ENCODE data around the gene C20orf204. TPM values are rescaled to one million over a fixed set of nuclear protein-coding genes. Genes with fewer than 3 reads are reported as not detected.
"Not testable (repeated sequence)": the region's sequence is repeated elsewhere in the genome, so short reads cannot be mapped to it uniquely, and the experiment has no call there.

C20orf204 gene
- total RNA-seq, 4 donors from 2014 or later = 0.17 to 1.6 (median 0.32) TPM

GRCh38 chr20:64010711-64011237 lies 25.2 kb upstream of the C20orf204 start:
- 87% methylated on average over 8 of the region's 8 CpGs for WGBS
- Histone ChIP-seq H3K27ac (replicated peaks in 1 of 4) (no peak overlapping the region), H3K9me3 (no peaks in the 10 kb centered on the region), H3K4me3 (no peak overlapping the region), H3K4me1 (peaks cover 0 to 7% (median 0%) of the 10 kb centered on the region in 4 donors), H3K27me3 (no peaks in the 10 kb centered on the region), H3K36me3 (peaks cover 42 to 90% (median 84%) of the 10 kb centered on the region in 4 donors)
- intact Hi-C loops (cut with DNase I) = no loop called here
- TF ChIP-seq EP300 (IDR thresholded peaks at IDR 0.05) (no peak), POLR2AphosphoS5 (IDR thresholded peaks at IDR 0.05) (no peak), POLR2A (IDR thresholded peaks at IDR 0.05; ENCODE audit: low read depth) (no peak)
- TF ChIP-seq, protein P1, sequence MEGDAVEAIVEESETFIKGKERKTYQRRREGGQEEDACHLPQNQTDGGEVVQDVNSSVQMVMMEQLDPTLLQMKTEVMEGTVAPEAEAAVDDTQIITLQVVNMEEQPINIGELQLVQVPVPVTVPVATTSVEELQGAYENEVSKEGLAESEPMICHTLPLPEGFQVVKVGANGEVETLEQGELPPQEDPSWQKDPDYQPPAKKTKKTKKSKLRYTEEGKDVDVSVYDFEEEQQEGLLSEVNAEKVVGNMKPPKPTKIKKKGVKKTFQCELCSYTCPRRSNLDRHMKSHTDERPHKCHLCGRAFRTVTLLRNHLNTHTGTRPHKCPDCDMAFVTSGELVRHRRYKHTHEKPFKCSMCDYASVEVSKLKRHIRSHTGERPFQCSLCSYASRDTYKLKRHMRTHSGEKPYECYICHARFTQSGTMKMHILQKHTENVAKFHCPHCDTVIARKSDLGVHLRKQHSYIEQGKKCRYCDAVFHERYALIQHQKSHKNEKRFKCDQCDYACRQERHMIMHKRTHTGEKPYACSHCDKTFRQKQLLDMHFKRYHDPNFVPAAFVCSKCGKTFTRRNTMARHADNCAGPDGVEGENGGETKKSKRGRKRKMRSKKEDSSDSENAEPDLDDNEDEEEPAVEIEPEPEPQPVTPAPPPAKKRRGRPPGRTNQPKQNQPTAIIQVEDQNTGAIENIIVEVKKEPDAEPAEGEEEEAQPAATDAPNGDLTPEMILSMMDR (IDR thresholded peaks at IDR 0.05) = no peak
- DNase-seq (ENCODE audit: extremely low spot score) = no peak

GRCh38 chr20:64011366-64011779 lies 24.6 kb upstream of the C20orf204 start:
- H3K36me3 ChIP-seq = peaks cover 44 to 90% (median 82%) of the 10 kb centered on the region in 4 donors
- TF ChIP-seq POLR2A (IDR thresholded peaks at IDR 0.05; ENCODE audit: low read depth) = no peak
- TF ChIP-seq EP300 (IDR thresholded peaks at IDR 0.05) = no peak
- TF ChIP-seq, protein P1 (IDR thresholded peaks at IDR 0.05) = no peak
- TF ChIP-seq POLR2AphosphoS5 (IDR thresholded peaks at IDR 0.05) = no peak

GRCh38 chr20:64012385-64013154 lies 23.4 kb upstream of the C20orf204 start:
- peaks cover 56 to 90% (median 84%) of the 10 kb centered on the region in 4 donors for H3K36me3 ChIP-seq
- H3K27me3 ChIP-seq; H3K9me3 ChIP-seq; DNase-seq (ENCODE audit: extremely low spot score); H3K4me3 ChIP-seq; H3K27ac ChIP-seq (replicated peaks in 1 of 4); intact Hi-C loops (cut with DNase I); H3K4me1 ChIP-seq: not testable (repeated sequence)
- WGBS = 83% methylated on average over 11 of the region's 20 CpGs

More at GRCh38 chr20:64011366-64011779, 24.6 kb upstream of the C20orf204 start:
- 97% methylated on average over 14 of the region's 16 CpGs for WGBS
- H3K4me1 ChIP-seq = peaks cover 0 to 7% (median 0%) of the 10 kb centered on the region in 4 donors
- DNase-seq (ENCODE audit: extremely low spot score) = no peak
- no peak overlapping the region for H3K4me3 ChIP-seq
- no peaks in the 10 kb centered on the region for H3K27me3 ChIP-seq
- intact Hi-C loops (cut with DNase I) = no loop called here
- H3K27ac ChIP-seq (replicated peaks in 1 of 4) = no peak overlapping the region
- no peaks in the 10 kb centered on the region for H3K9me3 ChIP-seq

GRCh38 chr20:64015635-64016034 lies 20.3 kb upstream of the C20orf204 start:
- intact Hi-C loops (cut with DNase I) = no loop called here
- Histone ChIP-seq H3K9me3 (no peaks in the 10 kb centered on the region), H3K27ac (replicated peaks in 1 of 4) (no peak overlapping the region), H3K36me3 (peaks cover 76 to 90% (median 85%) of the 10 kb centered on the region in 4 donors), H3K4me3 (no peak overlapping the region), H3K4me1 (no peaks in the 10 kb centered on the region), H3K27me3 (no peaks in the 10 kb centered on the region)
- DNase-seq (ENCODE audit: extremely low spot score) = no peak
- WGBS = 72% methylated on average over 2 of the region's 2 CpGs
- TF ChIP-seq POLR2A (IDR thresholded peaks at IDR 0.05; ENCODE audit: low read depth) = no peak
- TF ChIP-seq POLR2AphosphoS5 (IDR thresholded peaks at IDR 0.05) = no peak
- no peak for TF ChIP-seq EP300 (IDR thresholded peaks at IDR 0.05)
- TF ChIP-seq, protein P1 (IDR thresholded peaks at IDR 0.05) = no peak

DNA sequence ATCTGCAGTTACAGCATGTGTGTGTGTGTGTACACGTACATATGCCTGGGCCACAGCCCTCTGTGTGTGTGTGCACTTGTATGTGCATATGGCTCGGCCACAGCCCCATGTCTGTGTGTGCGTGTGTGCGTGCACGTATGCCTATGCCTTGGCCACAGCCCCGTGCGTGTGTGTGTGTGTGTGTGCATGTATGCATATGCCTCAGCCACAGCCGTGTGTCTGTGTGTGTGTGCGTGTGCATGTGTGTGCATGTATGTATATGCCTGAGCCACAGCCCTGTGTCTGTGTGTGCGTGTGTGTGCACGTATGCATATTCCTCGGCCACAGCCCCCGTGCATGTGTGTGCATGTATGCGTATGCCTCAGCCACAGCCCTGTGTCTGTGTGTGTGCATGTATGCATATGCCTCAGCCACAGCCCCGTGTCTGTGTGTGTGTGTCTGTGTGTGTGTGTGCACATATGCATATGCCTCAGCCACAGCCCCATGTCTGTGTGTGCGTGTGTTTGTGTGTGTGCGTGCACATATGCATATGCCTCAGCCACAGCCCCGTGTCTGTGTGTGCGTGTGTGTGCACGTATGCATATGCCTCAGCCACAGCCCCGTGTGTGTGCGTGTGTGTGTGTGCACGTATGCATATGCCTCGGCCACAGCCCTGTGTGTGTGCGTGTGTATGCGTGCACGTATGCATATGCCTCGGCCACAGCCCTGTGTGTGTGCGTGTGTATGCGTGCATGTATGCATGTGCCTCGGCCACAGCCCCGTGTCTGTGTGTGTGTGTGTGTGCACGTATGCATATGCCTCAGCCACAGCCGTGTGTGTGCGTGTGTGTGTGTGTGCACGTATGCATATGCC lies 14.6 kb upstream of the C20orf204 start:
- WGBS = 86% methylated on average over 31 of the region's 36 CpGs
- DNase-seq (ENCODE audit: extremely low spot score) = no peak
- no peak overlapping the region for H3K27ac ChIP-seq (replicated peaks in 1 of 4)
- no peaks in the 10 kb centered on the region for H3K27me3 ChIP-seq
- H3K4me1 ChIP-seq = no peaks in the 10 kb centered on the region
- H3K4me3 ChIP-seq = no peak overlapping the region
- no peaks in the 10 kb centered on the region for H3K9me3 ChIP-seq
- H3K36me3 ChIP-seq = peaks cover 98 to 100% (median 99%) of the 10 kb centered on the region in 4 donors
- TF ChIP-seq EP300 (IDR thresholded peaks at IDR 0.05) = no peak
- intact Hi-C loops (cut with DNase I) = no loop called here

All from esophagus muscularis mucosa (tissue), 4 donors.